Transverse colon (tissue), 3 donors: ENCODE data around the gene DIRAS1.

Experiments
- POLR2A ChIP-seq: fragments of 450-650 bp; IDR thresholded peaks from one replicate; pipeline ENCODE4 v1.6.1; 2016; ENCODE audit warnings: antibody characterized with exemption, mild to moderate bottlenecking, moderate library complexity
- TF ChIP-seq, protein P1 (sequence below), 5 experiments: fragments of 200-600 bp in 3 of 5; fragments of 450-650 bp in 2 of 5; sonication (generic) in 3 of 5; IDR thresholded peaks; 1 replicate in 2 of 5; 2 replicates in 3 of 5; pipeline ENCODE4 v1.5.1; 2016 to 2017; ENCODE audit warnings: antibody characterized with exemption in 5 of 5, inconsistent platforms in 3 of 5, mild to moderate bottlenecking in 2 of 5, moderate library complexity in 1 of 5

DNA sequence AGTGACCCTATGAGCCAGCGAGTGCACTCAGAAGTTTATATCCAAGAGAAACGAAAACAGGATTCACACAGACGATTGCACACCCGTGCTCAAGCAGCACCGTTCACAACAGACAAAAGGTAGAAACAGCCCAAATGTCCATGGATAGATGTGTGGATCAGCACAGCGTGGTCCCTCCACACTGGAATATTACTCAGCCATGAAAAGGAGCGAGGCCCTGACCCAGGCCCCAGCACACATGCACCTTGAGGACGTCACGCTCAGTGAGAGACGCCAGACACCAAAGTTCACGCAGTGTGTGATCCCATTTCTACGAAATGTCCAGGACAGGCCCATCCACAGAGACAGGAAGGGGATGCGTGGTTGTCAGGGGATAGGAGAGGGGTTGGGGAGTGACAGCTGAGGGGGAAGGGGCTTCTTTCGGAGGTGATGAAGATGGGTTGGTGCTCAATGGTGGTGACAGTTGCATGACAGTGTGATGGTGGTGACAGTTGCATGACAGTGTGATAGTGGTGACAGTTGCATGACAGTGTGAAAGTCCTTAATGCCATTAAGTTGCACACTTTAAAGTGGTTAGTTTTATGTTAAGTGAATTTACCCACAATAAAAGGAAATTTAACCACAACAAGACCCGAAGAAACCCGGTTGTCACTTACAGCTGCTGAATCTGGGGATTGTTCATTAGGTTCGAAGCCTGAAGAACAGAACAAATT, 37.6 kb upstream of the DIRAS1 start:
- TF ChIP-seq, protein P1, sequence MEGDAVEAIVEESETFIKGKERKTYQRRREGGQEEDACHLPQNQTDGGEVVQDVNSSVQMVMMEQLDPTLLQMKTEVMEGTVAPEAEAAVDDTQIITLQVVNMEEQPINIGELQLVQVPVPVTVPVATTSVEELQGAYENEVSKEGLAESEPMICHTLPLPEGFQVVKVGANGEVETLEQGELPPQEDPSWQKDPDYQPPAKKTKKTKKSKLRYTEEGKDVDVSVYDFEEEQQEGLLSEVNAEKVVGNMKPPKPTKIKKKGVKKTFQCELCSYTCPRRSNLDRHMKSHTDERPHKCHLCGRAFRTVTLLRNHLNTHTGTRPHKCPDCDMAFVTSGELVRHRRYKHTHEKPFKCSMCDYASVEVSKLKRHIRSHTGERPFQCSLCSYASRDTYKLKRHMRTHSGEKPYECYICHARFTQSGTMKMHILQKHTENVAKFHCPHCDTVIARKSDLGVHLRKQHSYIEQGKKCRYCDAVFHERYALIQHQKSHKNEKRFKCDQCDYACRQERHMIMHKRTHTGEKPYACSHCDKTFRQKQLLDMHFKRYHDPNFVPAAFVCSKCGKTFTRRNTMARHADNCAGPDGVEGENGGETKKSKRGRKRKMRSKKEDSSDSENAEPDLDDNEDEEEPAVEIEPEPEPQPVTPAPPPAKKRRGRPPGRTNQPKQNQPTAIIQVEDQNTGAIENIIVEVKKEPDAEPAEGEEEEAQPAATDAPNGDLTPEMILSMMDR (IDR thresholded peaks at IDR 0.05): no peak
- TF ChIP-seq POLR2A: no peak
